Body of pancreas (tissue), 4 donors: ENCODE results near the gene SYT2.

Experiments
- CTCF ChIP-seq, 7 experiments: fragments of 450-650 bp in 4 of 7; fragments of 200-600 bp in 3 of 7; sonication (generic) in 3 of 7; IDR thresholded peaks; one replicate each; pipeline ENCODE4 v1.5.1; 2016 to 2019; ENCODE audit warnings: antibody characterized with exemption in 7 of 7
- POLR2A ChIP-seq, 3 donors: fragments of 450-650 bp; IDR thresholded peaks; one replicate each; pipeline ENCODE4 v1.6.1; 2016; ENCODE audit warnings: antibody characterized with exemption in 3 of 3, mild to moderate bottlenecking in 2 of 3

GRCh38 chr1:202708456-202709275 is 1.6 kb downstream of the SYT2 start:
- TF ChIP-seq CTCF (IDR thresholded peaks at IDR 0.05) (no peak), POLR2A (IDR thresholded peaks at IDR 0.05) (no peak)
